Hepatocyte (in vitro differentiated cells): ENCODE measurements around the gene SLC44A5.
A peak's percentile ranks its signal among the peaks of the same experiment; 100 is the strongest.

Source experiments
- EZH2 ChIP-seq: fragments of 200-600 bp; sonication (generic); IDR thresholded peaks from 2 replicates; pipeline ENCODE4 v1.6.1; 2016; ENCODE audit warnings: antibody characterized with exemption, mild to moderate bottlenecking, borderline replicate concordance
- TF ChIP-seq, protein P1 (sequence below): fragments of 200-600 bp; sonication (generic); IDR thresholded peaks from 2 replicates; pipeline ENCODE4 v1.5.1; 2016; ENCODE audit warnings: antibody characterized with exemption, mild to moderate bottlenecking; ENCODE audit not compliant: poor library complexity

DNA sequence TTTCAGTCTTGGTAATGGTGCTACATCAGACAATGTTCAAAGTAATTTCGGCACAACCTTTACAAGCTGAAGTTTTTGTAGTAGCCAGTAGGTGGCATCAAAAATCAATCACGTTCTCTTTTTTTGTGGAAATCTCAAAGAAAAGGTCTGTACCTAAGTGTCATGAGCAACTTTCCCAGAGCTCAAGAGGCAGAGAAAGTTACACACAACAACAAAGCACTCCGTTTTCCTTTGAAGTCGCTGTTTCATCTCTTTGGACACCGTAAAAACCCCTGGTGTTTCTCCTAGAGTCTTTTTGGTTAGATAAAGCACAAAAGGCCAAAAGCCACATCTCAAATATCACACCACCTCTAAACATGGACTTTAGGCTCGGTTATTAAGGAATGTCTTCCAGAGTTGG is 345.1 kb downstream of the SLC44A5 start:
- TF ChIP-seq, protein P1, sequence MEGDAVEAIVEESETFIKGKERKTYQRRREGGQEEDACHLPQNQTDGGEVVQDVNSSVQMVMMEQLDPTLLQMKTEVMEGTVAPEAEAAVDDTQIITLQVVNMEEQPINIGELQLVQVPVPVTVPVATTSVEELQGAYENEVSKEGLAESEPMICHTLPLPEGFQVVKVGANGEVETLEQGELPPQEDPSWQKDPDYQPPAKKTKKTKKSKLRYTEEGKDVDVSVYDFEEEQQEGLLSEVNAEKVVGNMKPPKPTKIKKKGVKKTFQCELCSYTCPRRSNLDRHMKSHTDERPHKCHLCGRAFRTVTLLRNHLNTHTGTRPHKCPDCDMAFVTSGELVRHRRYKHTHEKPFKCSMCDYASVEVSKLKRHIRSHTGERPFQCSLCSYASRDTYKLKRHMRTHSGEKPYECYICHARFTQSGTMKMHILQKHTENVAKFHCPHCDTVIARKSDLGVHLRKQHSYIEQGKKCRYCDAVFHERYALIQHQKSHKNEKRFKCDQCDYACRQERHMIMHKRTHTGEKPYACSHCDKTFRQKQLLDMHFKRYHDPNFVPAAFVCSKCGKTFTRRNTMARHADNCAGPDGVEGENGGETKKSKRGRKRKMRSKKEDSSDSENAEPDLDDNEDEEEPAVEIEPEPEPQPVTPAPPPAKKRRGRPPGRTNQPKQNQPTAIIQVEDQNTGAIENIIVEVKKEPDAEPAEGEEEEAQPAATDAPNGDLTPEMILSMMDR: peak; percentile 71
- no peak for TF ChIP-seq EZH2
